ENCODE data around the gene ORMDL1.

ORMDL1 gene

DNA sequence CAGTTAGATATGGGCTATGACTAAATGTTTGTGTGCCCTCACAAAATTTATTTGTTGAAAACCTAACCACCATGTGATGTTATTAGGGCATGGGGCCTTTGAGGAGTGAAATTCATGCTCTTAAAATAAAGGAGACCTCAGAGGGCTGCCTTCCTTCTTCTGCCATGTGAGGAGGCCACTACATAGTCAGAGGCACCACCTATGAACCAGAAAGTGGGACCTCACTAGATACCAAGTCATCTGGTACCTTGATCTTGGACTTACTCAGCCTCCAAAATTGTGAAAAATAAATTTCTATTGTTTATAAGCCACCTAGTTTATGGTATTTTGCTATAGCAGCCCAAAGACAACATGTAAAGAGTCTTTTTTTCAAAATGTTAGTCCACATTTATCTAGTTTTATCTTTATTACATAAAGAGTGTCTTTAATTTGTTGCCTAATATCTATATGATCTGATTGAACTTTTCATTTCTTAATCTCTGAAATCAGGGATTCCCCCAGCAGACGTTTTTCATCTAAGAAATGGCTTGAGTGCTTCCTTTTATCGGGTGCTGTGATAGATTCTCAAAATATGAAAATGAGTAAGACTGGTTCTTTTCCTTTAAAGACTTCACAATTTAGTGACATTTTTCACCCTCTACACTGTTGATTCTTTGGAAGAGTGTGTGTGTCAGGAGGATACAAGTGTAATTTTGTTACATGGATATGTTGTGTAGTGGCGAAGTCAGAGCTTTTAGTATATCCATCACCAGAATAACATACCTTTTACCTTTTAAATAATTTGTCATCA, 34.3 kb upstream of the ORMDL1 start:
- TF ChIP-seq FOXP2 (optimal IDR thresholded peaks at IDR 0.05; ENCODE audit: control extremely low read depth, extremely low read length, insufficient read depth) (no peak), POLR2AphosphoS5 (IDR thresholded peaks at IDR 0.05; ENCODE audit: borderline replicate concordance, low read depth, low read length) (no peak), EZH2 (IDR thresholded peaks at IDR 0.05) (no peak)
- H3K27ac ChIP-seq: no peak overlapping the region
- no peak overlapping the region for H3K9ac ChIP-seq (ENCODE audit: insufficient read length)
- no peak for DNase-seq (ENCODE audit: low read depth, low spot score)
- no peaks in the 10 kb centered on the region for H3K9me3 ChIP-seq (ENCODE audit: low read depth, low read length)
- H3K4me3 ChIP-seq: no peak overlapping the region
- peaks cover 52% of the 10 kb centered on the region for H3K36me3 ChIP-seq (ENCODE audit: insufficient read depth, low read length)

DNA sequence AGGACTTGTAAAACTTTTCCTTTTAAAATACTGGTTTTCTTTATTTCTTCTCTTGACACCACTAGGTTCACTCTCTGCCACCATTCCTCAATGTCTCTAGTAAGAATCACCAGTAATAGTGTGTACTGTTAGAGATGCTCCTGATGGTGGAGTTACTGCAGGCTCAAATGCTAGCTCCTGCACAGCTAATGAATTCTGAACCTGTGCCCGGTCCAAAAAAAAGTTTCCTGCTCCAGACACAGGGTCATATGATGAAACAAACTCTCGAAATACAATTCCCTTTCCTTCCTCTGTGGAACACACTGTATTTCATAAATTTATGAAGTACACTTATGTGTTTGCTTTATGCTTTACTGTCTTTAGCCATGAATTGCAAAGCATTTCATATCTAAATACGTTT, 19.3 kb upstream of the ORMDL1 start:
- H3K27ac ChIP-seq: no peak overlapping the region

DNA sequence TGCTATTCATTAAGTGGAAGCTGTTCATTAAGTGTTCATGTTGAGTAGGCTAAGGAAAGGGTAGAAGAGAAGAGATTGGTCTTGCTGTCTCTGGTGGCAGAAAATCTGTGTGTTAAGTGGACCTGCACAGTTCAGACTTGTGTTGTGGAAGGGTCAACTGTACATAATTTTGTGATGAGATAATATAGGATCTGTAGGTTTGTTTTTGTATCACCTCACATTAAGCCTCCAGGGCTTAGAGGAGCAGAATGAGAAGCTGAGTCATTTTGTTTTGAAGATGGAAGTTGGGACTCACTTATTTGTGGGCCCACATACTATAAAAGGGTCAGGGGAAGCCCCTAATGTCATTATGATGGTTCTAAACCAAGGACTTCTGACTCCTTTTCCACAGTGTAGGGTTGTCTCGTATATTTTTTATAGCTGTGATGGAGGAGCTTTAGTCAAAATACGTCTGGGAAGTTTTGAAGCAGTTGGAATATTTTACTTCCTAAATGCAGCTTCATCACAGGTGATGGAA, 18.3 kb upstream of the ORMDL1 start:
- no peak for TF ChIP-seq EZH2 (IDR thresholded peaks at IDR 0.05)
- TF ChIP-seq FOXP2 (optimal IDR thresholded peaks at IDR 0.05; ENCODE audit: control extremely low read depth, extremely low read length, insufficient read depth): no peak
- no peak for TF ChIP-seq POLR2AphosphoS5 (IDR thresholded peaks at IDR 0.05; ENCODE audit: borderline replicate concordance, low read depth, low read length)
- no peak overlapping the region for H3K4me3 ChIP-seq
- no peaks in the 10 kb centered on the region for H3K9me3 ChIP-seq (ENCODE audit: low read depth, low read length)
- no peak overlapping the region for H3K27ac ChIP-seq
- H3K36me3 ChIP-seq (ENCODE audit: insufficient read depth, low read length): peaks cover 66% of the 10 kb centered on the region
- no peak for DNase-seq (ENCODE audit: low read depth, low spot score)
- H3K9ac ChIP-seq (ENCODE audit: insufficient read length): no peak overlapping the region

More for the DNA sequence above, 19.3 kb upstream of the ORMDL1 start:
- Histone ChIP-seq H3K4me3 (no peak overlapping the region), H3K9ac (ENCODE audit: insufficient read length) (no peak overlapping the region), H3K9me3 (ENCODE audit: low read depth, low read length) (no peaks in the 10 kb centered on the region), H3K36me3 (ENCODE audit: insufficient read depth, low read length) (peaks cover 73% of the 10 kb centered on the region)
- no peak for TF ChIP-seq FOXP2 (optimal IDR thresholded peaks at IDR 0.05; ENCODE audit: control extremely low read depth, extremely low read length, insufficient read depth)
- no peak for TF ChIP-seq POLR2AphosphoS5 (IDR thresholded peaks at IDR 0.05; ENCODE audit: borderline replicate concordance, low read depth, low read length)
- TF ChIP-seq EZH2 (IDR thresholded peaks at IDR 0.05): no peak
- no peak for DNase-seq (ENCODE audit: low read depth, low spot score)

DNA sequence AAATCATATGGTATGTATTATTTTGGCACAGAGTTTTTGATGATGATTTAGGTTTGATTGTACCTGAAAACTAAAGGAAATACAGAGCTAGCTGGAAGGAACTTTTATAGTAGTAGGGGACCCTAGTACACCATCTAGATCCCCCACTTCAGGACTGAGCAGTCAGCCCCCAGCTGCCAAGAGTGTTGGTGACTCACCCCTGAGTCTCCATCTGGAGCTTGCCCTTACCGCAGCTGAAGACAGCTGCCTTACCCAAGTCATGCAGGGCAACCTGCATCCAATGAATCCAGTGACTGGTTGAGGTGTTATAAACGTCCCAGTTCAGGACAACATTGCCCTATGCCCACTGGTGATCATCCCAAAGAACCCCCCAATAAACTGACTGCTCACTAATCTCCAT, 15.4 kb upstream of the ORMDL1 start:
- TF ChIP-seq FOXP2 (optimal IDR thresholded peaks at IDR 0.05; ENCODE audit: control extremely low read depth, extremely low read length, insufficient read depth) (no peak), POLR2AphosphoS5 (IDR thresholded peaks at IDR 0.05; ENCODE audit: borderline replicate concordance, low read depth, low read length) (no peak), EZH2 (IDR thresholded peaks at IDR 0.05) (no peak)
- no peak overlapping the region for H3K9ac ChIP-seq (ENCODE audit: insufficient read length)
- H3K4me3 ChIP-seq: no peak overlapping the region
- H3K9me3 ChIP-seq (ENCODE audit: low read depth, low read length): no peaks in the 10 kb centered on the region
- no peak for DNase-seq (ENCODE audit: low read depth, low spot score)
- H3K27ac ChIP-seq: no peak overlapping the region
- H3K36me3 ChIP-seq (ENCODE audit: insufficient read depth, low read length): peaks cover 73% of the 10 kb centered on the region

DNA sequence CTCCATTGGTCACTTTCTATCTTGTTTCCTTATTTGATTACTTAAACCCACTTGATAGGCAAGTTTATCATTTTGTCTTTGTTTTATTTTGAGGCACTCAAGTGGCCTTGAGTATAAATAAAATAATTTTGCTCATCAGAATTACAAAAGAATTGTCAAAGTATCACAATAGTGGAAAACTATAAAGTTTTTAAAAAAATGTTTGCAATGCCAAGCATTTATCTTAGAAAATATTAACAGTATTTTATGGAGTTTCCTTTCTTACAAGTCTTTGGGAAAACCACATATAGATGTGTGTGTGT, 14.8 kb upstream of the ORMDL1 start:
- no peak for DNase-seq (ENCODE audit: low read depth, low spot score)
- no peak overlapping the region for H3K9ac ChIP-seq (ENCODE audit: insufficient read length)
- H3K9me3 ChIP-seq (ENCODE audit: low read depth, low read length): no peaks in the 10 kb centered on the region
- peaks cover 71% of the 10 kb centered on the region for H3K36me3 ChIP-seq (ENCODE audit: insufficient read depth, low read length)
- H3K4me3 ChIP-seq: no peak overlapping the region
- no peak overlapping the region for H3K27ac ChIP-seq
- no peak for TF ChIP-seq EZH2 (IDR thresholded peaks at IDR 0.05)
- no peak for TF ChIP-seq POLR2AphosphoS5 (IDR thresholded peaks at IDR 0.05; ENCODE audit: borderline replicate concordance, low read depth, low read length)
- no peak for TF ChIP-seq FOXP2 (optimal IDR thresholded peaks at IDR 0.05; ENCODE audit: control extremely low read depth, extremely low read length, insufficient read depth)

DNA sequence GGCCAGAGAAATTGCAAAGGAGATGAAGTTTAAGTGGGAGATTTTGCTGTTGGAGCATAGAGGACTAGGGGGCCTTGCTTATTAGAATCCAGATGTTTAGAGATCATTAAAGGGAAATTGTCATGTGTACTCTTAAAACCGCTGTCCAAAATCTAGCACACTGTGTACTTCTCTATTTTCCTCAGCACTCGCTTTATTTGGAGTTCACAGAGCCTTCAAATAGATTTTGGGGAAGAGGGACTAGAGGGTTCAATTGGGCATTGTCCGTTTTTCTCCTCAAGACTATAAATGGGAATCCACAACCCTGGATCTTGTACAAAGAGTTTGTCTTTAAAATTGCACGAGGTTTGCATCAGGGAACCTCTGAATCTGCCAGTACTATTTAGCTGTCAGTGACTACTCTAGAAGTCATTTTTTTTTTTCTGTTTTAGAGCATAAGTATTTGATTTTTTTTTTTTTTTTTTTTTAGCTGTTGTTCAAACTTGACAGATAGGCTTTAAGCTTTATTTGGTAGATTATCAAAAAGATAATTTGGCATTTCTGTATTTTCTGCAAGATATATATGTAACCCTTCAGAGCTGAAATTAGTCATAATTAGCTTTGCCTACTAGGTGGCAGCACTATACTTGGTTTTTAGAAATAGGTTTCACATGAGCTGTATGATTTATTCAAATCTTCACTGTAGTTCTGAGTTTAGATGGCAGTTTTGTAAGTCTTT, 14.3 kb upstream of the ORMDL1 start:
- no peak for DNase-seq (ENCODE audit: low read depth, low spot score)
- TF ChIP-seq EZH2 (IDR thresholded peaks at IDR 0.05): no peak
- TF ChIP-seq FOXP2 (optimal IDR thresholded peaks at IDR 0.05; ENCODE audit: control extremely low read depth, extremely low read length, insufficient read depth): no peak
- TF ChIP-seq POLR2AphosphoS5 (IDR thresholded peaks at IDR 0.05; ENCODE audit: borderline replicate concordance, low read depth, low read length): no peak
- Histone ChIP-seq H3K9me3 (ENCODE audit: low read depth, low read length) (no peaks in the 10 kb centered on the region), H3K9ac (ENCODE audit: insufficient read length) (no peak overlapping the region), H3K36me3 (ENCODE audit: insufficient read depth, low read length) (peaks cover 71% of the 10 kb centered on the region), H3K27ac (0 out of 2 replicates have a peak overlapping the region, but pooled peaks have one; percentile 16), H3K4me3 (no peak overlapping the region)

DNA sequence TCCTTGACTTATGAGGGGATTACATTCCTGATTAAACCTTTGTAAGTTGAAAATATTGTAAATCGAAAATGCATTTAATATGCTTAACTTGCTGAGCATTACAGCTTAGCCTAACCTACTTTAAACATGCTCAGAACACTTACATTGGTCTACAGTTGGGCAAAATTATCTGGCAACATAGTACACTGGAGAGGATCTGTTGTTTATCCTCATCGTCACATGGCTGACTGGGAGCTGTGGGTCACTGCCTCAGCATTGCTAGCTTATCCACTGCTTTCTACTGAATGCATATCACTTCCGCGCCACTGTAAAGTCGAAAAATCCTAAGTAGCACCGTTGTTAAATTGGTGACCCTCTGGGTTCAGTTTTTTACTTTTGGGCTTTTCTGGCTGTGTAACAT, 13.8 kb upstream of the ORMDL1 start:
- Histone ChIP-seq H3K4me3 (no peak overlapping the region), H3K27ac (peak overlapping the region; percentile 35; the same call in 1 of the 2 replicates), H3K9ac (ENCODE audit: insufficient read length) (no peak overlapping the region), H3K36me3 (ENCODE audit: insufficient read depth, low read length) (peaks cover 74% of the 10 kb centered on the region), H3K9me3 (ENCODE audit: low read depth, low read length) (no peaks in the 10 kb centered on the region)
- no peak for TF ChIP-seq FOXP2 (optimal IDR thresholded peaks at IDR 0.05; ENCODE audit: control extremely low read depth, extremely low read length, insufficient read depth)
- no peak for TF ChIP-seq EZH2 (IDR thresholded peaks at IDR 0.05)
- TF ChIP-seq POLR2AphosphoS5 (IDR thresholded peaks at IDR 0.05; ENCODE audit: borderline replicate concordance, low read depth, low read length): no peak
- DNase-seq (ENCODE audit: low read depth, low spot score): no peak

DNA sequence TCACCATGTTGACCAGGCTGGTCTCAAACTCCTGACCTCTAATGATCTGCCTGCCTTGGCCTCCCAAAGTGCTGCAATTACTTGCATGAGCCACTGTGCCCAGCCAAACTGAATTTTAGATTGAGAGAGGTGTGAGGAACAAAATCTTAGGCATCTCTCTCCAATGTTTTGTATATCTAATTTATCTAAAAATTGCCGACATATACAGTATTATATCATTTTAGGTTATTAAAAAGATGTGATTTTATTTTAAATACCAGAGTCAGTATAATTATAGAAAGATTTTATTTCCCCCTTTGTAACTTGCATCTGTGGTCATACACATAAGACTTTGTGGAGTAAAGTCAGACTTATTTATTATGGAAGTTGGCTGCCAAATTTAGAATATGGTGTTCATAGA, 10.2 kb upstream of the ORMDL1 start:
- TF ChIP-seq FOXP2 (optimal IDR thresholded peaks at IDR 0.05; ENCODE audit: control extremely low read depth, extremely low read length, insufficient read depth): no peak
- TF ChIP-seq POLR2AphosphoS5 (IDR thresholded peaks at IDR 0.05; ENCODE audit: borderline replicate concordance, low read depth, low read length): no peak
- no peak for TF ChIP-seq EZH2 (IDR thresholded peaks at IDR 0.05)
- Histone ChIP-seq H3K9ac (ENCODE audit: insufficient read length) (no peak overlapping the region), H3K4me3 (no peak overlapping the region), H3K36me3 (ENCODE audit: insufficient read depth, low read length) (peaks cover 77% of the 10 kb centered on the region), H3K9me3 (ENCODE audit: low read depth, low read length) (no peaks in the 10 kb centered on the region), H3K27ac (no peak overlapping the region)
- no peak for DNase-seq (ENCODE audit: low read depth, low spot score)

Measured in SK-N-MC (cell line).